Activated CD4-positive, CD25-positive, alpha-beta regulatory T cell treated with anti-CD3 and anti-CD28 coated beads, Interleukin-2, amount 50 U/mL, for 24 hours (primary cell): ENCODE data around the gene ERC1.
"Not testable (repeated sequence)": the region's sequence is repeated elsewhere in the genome, so short reads cannot be mapped to it uniquely, and the experiment has no call there.

ENCODE experiments used
- ATAC-seq, 2 donors: fragments of 150-1000 bp; cut with Tn5 transposase; one replicate each; pipeline ENCODE4 v1.10.0; 2021; ENCODE audit warnings: mild to moderate bottlenecking in 1 of 2, moderate library complexity in 1 of 2

The ERC1 gene

GRCh38 chr12:1329784-1330476 is 338.9 kb downstream of the ERC1 start:
- ATAC-seq = no peak

GRCh38 chr12:1330477-1330827 is 339.4 kb downstream of the ERC1 start:
- ATAC-seq = no peak

GRCh38 chr12:1332327-1332726 is 341.3 kb downstream of the ERC1 start:
- ATAC-seq = no peak

- no peak for ATAC-seq
Measured at GRCh38 chr12:1338483-1339177, 347.6 kb downstream of the ERC1 start.

GRCh38 chr12:1339178-1339541 is 348.1 kb downstream of the ERC1 start:
- ATAC-seq = not testable (repeated sequence)

- no peak for ATAC-seq
Measured at GRCh38 chr12:1339618-1340319, 348.7 kb downstream of the ERC1 start.

GRCh38 chr12:1341270-1341669 is 350.2 kb downstream of the ERC1 start:
- not testable (repeated sequence) for ATAC-seq

GRCh38 chr12:1343422-1343821 is 352.4 kb downstream of the ERC1 start:
- no peak for ATAC-seq

GRCh38 chr12:1344245-1344644 is 353.2 kb downstream of the ERC1 start:
- no peak for ATAC-seq

- no peak for ATAC-seq
Measured at GRCh38 chr12:1346126-1346525, 355.1 kb downstream of the ERC1 start.

GRCh38 chr12:1347294-1347693 is 356.3 kb downstream of the ERC1 start:
- ATAC-seq = no peak

- ATAC-seq = no peak
Measured at GRCh38 chr12:1348606-1349005, 357.6 kb downstream of the ERC1 start.

GRCh38 chr12:1350055-1350933 is 359.3 kb downstream of the ERC1 start:
- no peak for ATAC-seq

- ATAC-seq = no peak
Measured at GRCh38 chr12:1350934-1351240, 359.9 kb downstream of the ERC1 start.

- ATAC-seq = no peak
Measured at GRCh38 chr12:1351926-1352325, 360.9 kb downstream of the ERC1 start.

- no peak for ATAC-seq
Measured at GRCh38 chr12:1353451-1353850, 362.4 kb downstream of the ERC1 start.

- ATAC-seq = no peak
Measured at GRCh38 chr12:1355396-1355795, 364.4 kb downstream of the ERC1 start.

GRCh38 chr12:1355871-1356270 is 364.8 kb downstream of the ERC1 start:
- not testable (repeated sequence) for ATAC-seq

- ATAC-seq = no peak
Measured at GRCh38 chr12:1356285-1356684, 365.3 kb downstream of the ERC1 start.

- no peak for ATAC-seq
Measured at GRCh38 chr12:1357171-1357570, 366.1 kb downstream of the ERC1 start.

GRCh38 chr12:1357711-1358110 is 366.7 kb downstream of the ERC1 start:
- no peak for ATAC-seq

- ATAC-seq = no peak
Measured at GRCh38 chr12:1360441-1361210, 369.6 kb downstream of the ERC1 start.
